Activated CD4-positive, alpha-beta T cell treated with anti-CD3 and anti-CD28 coated beads, Interleukin-2, amount 50 U/mL, for 4 hours (primary cell): ENCODE data around the gene CPAMD8.
"Not testable (repeated sequence)": the region's sequence is repeated elsewhere in the genome, so short reads cannot be mapped to it uniquely, and the experiment has no call there.

Experiments
- DNase-seq, 2 experiments: peaks; one replicate each; pipeline ENCODE4 v3.0.0-alpha.2; 2020

Gene CPAMD8

GRCh38 chr19:17037966-17038500 is 11.4 kb upstream of the CPAMD8 start:
- DNase-seq = no peak

GRCh38 chr19:17037184-17037583 is 10.6 kb upstream of the CPAMD8 start:
- no peak for DNase-seq

GRCh38 chr19:17036640-17037039 is 10.0 kb upstream of the CPAMD8 start:
- no peak for DNase-seq

GRCh38 chr19:17035842-17036424 is 9.3 kb upstream of the CPAMD8 start:
- no peak for DNase-seq

GRCh38 chr19:17031741-17032140 is 5.1 kb upstream of the CPAMD8 start:
- DNase-seq = no peak

GRCh38 chr19:17027535-17027975 is 945 bp upstream of the CPAMD8 start:
- DNase-seq = no peak

- no peak for DNase-seq
Observed at GRCh38 chr19:17025991-17026658, 485 bp downstream of the CPAMD8 start.

- DNase-seq = no peak
Observed at GRCh38 chr19:17025361-17025760, 1.2 kb downstream of the CPAMD8 start.

GRCh38 chr19:17024941-17025340 is 1.7 kb downstream of the CPAMD8 start:
- DNase-seq = not testable (repeated sequence)

- DNase-seq = no peak
Observed at GRCh38 chr19:17023805-17024204, 2.8 kb downstream of the CPAMD8 start.

- DNase-seq = no peak
Observed at GRCh38 chr19:17022738-17023137, 3.9 kb downstream of the CPAMD8 start.

- no peak for DNase-seq
Observed at GRCh38 chr19:17021793-17022590, 4.6 kb downstream of the CPAMD8 start.

GRCh38 chr19:17021328-17021727 is 5.3 kb downstream of the CPAMD8 start:
- DNase-seq = no peak

- no peak for DNase-seq
Observed at GRCh38 chr19:17020823-17021222, 5.8 kb downstream of the CPAMD8 start.

GRCh38 chr19:17020385-17020784 is 6.2 kb downstream of the CPAMD8 start:
- no peak for DNase-seq

GRCh38 chr19:17014212-17014861 is 12.3 kb downstream of the CPAMD8 start:
- not testable (repeated sequence) for DNase-seq

GRCh38 chr19:17011485-17011884 is 15.1 kb downstream of the CPAMD8 start:
- no peak for DNase-seq

GRCh38 chr19:17006579-17006978 is 20.0 kb downstream of the CPAMD8 start:
- DNase-seq = no peak

- DNase-seq = no peak
Observed at GRCh38 chr19:17005000-17005399, 21.6 kb downstream of the CPAMD8 start.

- DNase-seq = no peak
Observed at GRCh38 chr19:17004386-17004785, 22.2 kb downstream of the CPAMD8 start.

- no peak for DNase-seq
Observed at GRCh38 chr19:17002455-17002854, 24.2 kb downstream of the CPAMD8 start.

GRCh38 chr19:17001603-17002183 is 24.9 kb downstream of the CPAMD8 start:
- peak; percentile 45 to 48 for DNase-seq
